NOMO-1 treated with DMSO at 0.1 percent for 48 hours (cell line): ENCODE measurements around the gene SFXN5.

Experiments
- DNase-seq: peaks from one replicate; lab custom pipeline; 2025; ENCODE audit not compliant: unreplicated experiment; lab: John Stamatoyannopoulos, UW

SFXN5 gene

DNA sequence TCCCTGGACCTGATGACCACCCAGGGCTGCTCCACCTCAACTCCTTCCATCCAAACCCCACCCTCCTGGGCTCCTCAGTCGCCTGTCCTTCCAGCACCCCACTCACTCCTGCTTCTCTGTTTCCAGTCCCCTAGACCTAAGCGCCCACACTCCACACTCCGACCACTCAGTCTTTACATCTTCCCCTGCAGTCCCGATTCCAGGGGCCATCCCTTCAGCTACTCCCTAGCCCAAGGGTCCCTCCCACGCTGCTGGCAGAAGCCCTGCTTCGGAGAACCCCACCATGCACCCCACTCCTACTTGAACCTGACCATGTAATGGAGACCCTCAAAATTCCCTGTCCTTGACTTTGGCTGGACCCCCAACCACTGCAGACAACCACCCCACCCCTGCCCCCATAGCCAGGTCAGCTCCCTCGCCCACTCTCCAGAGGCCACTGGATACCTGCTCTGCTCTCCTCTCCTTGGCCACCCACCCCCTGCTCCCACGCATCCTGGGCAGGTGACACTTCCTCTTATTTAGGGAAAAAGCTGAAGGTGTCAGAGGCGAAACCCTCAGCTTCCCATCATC is 126.0 kb downstream of the SFXN5 start:
- DNase-seq, result no peak

DNA sequence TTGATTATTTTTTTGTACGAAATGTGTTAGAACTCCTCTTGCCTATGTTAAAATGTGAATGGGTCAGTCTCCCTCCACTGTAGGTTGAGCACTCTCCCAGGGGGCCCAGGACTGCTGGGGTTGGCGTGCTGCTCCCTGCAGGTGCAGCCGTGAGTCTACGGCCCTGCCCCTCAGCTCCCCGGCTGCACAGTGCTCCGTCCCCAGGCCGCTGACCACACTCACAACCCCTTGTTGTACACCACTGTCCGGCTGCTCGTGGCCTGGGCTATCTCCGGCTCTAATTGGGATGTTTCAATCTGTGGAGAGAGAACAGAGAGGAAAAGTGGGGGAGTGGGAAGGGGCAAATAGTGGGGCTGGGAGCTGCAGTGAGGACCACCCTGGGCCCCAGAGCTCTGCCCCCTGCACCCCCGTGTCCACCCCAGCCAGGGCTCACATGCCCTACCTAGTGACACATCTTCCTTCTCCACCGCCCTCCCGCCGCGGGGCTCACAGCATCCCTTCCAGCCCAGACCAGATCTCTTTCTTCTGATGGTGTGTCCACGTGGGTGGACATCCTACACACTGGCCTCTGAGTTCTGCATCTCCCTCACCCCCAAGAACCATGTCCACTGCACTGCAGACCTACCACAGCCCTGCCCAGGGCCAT is 126.6 kb downstream of the SFXN5 start:
- no peak for DNase-seq

DNA sequence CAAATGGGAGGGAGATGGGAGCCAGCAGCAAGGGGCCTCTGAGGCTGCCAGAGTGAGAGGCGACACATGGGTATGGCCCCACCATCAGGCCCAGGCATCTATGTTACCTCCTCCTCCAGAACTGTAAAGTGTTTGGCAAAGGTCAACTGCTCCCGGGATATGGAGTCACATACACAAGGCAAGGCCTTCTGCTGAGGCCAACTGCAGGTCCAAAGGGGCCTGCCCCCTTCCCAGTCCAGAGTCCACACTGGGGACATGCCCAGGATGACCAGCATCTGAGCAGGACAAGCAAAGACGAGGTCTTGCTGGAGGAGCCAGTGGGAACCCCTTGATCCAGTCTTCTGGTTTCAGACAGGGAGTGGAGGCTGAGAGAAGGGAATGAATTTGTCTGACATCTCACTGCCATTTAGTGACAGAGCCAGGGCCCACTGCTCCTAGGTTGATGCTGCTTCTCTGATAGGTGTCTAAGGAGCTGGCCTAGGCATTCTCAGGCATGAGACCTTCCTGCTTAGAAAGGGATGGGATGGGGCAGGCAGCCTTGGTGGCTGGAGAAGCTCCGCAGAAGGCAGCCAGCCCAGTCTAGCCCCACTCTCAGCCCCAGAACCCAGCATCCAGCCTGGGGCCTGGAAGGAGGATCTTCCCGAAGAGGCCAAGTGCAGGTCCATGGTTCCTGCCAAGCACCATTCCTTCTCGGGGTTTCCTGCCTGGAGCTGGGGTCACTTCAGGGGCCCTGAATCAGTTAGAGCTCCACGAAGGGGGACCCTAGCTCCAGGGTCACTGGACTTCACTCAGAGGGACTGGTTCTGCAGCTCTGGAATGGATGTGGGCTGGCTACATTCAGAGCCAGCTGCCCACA is 127.7 kb downstream of the SFXN5 start:
- DNase-seq, result no peak

DNA sequence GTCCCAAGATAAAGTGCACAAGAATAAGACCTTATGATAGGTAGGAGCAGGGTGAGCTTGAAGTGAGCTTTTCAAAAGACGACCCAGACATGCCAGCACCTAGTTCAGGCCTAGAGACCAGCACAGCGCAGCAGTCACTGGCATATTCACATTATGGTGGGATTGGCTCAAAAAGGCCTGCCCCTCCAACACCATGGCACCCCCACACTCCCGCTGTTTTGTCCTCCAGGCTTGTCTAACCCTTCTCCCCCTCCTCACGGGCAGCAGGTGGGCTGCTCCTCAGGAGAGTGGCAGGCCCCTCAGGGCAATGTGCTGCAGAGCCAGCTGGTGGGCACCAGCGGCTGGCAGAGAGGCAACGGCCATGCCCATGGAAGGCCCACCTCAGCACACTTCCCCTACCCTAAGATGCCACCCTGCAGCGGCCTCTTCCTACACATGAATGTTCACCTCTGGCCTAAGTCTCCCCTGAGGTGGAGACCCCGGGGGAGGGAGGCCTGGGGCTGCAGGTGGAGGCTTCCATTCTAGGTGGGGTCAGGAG is 128.6 kb downstream of the SFXN5 start:
- DNase-seq, result no peak

DNA sequence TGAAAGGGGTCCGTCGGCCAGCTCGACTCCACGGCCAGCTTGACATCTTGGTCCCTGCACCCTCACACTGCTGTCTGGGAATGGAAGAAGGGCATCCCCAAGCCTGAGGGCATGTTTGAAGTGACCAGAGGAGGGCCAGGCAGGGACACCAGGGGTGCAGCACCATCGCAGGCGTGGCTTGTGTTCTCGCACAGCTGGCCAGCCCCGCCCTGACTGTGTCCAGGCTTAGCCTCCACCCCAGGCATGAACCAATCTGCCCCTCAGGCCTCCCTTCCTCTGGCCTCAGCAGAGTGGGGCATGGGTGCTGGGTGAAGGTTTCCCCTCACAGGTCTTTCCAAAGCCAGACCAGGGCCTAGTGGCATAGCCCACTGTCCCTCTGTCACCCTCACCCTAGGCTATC is 129.2 kb downstream of the SFXN5 start:
- no peak for DNase-seq

DNA sequence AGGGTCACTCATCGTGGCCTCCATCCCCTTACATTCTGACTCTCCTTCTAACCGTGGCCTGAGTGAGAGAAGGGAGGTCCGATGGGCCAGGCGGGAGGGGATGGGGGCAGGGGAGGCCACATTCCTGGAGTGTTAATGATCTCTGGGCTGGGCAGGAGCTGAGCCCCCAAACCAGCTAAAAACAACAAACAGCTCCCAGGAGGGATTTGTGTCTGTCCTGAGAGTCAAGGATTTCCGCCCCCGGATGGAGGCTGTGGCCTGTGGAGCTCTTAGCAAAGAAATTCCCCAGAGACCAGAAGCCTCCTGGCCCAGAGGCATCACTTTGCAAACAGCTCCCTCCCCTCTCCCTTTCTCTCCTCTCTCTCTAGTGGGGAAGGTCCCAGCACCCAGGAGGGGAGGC is 130.7 kb downstream of the SFXN5 start:
- DNase-seq, result no peak

DNA sequence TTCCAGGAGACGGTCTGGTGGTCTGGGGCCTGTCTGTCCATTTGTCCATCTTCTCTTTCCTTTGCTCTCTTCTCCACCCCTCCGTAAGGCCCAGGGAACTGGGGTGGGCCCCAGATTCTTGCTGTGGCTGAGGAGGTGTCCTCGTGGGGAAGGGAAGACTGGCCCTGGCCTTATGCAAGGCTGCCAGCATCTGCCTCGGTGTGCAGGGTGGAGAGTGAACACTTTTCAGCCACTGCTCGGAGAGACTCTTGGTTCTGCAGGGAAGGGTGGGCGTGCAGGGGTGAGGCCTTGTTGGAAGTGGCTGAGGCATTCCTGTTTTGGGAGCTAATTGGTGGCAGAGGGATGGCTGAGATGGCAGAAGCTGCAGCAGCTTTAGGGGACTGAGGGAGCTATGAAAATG is 131.2 kb downstream of the SFXN5 start:
- DNase-seq, result no peak

DNA sequence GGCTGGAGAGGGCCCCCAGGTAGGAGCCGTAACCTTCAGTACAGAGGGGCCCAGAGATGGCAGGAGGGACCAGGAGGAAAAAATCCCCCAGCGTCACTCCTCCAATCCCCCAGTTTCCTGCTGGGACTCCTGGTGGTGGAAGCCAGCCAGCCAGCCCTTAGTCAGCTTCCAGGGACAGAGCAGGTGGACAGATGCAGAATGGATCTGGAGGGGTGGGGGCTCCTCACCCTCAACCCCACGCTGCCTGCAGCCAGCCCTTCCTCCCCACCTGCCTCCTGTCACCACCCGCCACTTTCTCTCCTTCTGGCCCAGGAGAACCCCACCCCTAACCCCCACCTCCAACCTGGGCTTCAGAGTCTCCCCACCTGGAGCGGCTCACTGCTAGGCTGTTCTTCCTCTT is 133.1 kb downstream of the SFXN5 start:
- no peak for DNase-seq

DNA sequence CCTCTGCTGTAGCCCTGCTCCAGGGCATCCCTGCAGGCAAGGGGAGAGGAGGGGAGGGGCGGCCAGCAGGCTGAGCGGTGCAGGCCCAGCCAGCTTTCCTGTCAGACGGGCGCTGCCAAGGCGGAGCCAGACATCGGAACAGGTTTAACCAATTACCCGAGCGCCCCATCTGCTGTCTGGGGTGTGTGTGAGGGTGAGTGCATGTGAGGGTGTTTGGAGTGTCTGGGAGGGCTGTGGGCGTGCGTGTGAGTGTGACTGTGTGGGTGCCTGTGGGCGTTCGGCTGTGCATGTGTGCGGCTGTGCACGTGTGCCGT is 134.2 kb downstream of the SFXN5 start:
- DNase-seq, result no peak

DNA sequence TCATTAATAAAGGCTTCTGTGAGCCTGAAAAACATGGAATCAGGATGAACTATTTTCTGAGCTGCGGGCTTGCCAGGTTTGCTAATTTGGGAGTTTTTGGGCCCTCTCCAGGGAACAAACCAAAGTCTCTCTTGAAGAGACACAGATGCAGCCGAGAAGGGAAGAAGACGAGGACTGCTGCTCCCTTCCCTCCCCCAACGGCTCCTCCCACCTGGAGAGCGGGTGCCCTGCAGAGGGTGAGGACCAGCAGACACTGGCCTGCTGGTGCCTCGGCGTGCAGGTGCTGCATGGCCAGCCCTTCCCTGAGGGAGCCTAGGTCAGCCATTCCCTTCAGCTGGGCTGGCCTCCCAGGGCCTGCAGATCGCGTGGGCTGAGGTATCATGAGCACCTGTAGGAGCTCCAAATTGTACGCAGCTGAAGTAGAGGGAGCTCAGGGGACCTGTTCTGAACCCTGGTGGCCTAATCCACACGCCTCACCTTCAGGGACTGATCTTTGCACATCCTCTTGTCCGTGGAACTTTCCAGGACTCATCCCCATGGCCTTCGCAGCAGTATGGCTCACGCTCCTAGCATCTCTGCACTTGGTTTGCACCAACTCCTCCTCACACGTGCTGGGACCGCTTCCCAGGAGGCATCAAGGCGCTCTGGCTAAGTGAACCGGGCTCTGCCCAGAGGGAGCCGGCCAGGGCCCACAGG is 134.7 kb downstream of the SFXN5 start:
- DNase-seq, result no peak

DNA sequence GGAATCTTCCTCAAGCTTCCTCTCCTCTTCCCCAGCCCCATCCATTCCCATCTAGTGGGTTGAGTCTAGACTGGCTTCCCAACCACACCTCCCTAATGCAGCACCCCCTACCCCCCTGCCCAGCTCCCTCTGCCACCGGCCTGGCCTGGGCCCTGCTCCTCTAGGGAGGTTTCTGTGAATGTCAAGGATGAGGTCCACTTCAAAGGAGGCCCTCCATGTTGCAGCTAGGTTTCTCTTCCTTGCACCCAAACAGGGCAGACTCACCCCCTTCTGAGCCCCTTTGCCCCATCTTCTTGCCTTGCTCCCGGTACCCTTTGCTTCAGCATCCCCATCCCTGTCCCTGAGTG is 135.9 kb downstream of the SFXN5 start:
- DNase-seq, result no peak

DNA sequence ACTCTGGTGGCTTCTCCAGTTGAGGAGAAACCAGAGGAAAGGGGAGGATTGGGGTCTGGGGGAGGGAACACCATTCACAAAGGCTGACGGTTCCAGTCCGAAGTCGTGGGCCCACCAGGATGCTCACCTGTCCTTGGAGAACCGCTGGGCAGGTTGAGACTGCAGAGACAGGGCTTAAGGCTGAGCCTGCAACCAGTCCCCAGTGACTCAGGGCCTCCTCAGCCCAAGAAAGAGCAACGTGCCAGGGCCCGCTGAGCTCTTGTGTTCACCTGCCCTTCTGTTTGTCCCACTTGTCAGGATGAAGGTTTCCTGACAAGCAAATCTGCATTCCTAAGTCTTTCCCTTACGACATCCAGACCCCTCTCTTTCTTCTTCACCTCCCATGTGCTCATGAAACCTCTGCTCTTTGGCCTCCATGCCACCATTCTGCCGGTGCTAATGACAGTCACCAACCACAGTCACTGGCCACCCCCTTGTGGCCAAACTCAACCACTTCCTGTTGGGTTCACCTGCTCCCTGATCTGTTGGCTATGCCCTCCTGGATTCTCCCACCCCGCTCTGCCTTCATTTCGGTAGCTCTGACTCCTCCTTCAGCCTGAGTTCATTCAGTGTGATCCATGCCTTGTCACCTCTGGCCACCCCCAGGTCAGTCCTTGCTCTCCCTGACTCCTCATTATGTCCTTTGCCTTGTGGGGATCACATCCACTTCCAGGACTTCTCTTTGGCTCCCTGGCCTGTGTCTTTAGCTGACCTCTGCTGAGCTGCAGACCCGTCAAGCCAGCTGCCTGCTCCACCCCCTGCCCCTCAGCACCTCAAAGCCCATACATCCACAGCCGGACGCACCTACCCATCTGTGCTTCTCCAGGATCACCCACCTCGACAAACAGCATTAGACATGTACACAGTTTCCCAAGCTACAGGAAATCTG is 136.6 kb downstream of the SFXN5 start:
- DNase-seq, result no peak

DNA sequence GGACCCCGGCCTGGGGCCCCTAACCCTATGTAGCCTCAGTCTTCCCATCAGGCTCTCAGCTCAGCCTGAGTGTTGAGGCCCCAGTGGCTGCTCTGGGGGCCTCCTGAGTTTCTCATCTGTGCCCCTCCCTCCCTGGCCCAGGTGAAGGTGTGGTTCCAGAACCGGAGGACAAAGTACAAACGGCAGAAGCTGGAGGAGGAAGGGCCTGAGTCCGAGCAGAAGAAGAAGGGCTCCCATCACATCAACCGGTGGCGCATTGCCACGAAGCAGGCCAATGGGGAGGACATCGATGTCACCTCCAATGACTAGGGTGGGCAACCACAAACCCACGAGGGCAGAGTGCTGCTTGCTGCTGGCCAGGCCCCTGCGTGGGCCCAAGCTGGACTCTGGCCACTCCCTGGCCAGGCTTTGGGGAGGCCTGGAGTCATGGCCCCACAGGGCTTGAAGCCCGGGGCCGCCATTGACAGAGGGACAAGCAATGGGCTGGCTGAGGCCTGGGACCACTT is 137.8 kb downstream of the SFXN5 start:
- no peak for DNase-seq

DNA sequence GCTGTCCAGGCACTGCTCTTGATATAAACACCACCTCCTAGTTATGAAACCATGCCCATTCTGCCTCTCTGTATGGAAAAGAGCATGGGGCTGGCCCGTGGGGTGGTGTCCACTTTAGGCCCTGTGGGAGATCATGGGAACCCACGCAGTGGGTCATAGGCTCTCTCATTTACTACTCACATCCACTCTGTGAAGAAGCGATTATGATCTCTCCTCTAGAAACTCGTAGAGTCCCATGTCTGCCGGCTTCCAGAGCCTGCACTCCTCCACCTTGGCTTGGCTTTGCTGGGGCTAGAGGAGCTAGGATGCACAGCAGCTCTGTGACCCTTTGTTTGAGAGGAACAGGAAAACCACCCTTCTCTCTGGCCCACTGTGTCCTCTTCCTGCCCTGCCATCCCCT is 138.3 kb downstream of the SFXN5 start:
- no peak for DNase-seq

DNA sequence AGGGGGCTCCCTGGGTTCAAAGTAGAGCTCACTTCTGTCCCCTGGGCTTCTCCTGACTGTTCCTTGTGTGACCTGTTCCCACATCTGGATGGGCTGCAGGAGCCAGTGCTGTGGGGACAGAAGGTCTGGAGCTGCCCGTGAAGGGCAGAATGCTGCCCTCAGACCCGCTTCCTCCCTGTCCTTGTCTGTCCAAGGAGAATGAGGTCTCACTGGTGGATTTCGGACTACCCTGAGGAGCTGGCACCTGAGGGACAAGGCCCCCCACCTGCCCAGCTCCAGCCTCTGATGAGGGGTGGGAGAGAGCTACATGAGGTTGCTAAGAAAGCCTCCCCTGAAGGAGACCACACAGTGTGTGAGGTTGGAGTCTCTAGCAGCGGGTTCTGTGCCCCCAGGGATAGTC is 138.7 kb downstream of the SFXN5 start:
- no peak for DNase-seq

DNA sequence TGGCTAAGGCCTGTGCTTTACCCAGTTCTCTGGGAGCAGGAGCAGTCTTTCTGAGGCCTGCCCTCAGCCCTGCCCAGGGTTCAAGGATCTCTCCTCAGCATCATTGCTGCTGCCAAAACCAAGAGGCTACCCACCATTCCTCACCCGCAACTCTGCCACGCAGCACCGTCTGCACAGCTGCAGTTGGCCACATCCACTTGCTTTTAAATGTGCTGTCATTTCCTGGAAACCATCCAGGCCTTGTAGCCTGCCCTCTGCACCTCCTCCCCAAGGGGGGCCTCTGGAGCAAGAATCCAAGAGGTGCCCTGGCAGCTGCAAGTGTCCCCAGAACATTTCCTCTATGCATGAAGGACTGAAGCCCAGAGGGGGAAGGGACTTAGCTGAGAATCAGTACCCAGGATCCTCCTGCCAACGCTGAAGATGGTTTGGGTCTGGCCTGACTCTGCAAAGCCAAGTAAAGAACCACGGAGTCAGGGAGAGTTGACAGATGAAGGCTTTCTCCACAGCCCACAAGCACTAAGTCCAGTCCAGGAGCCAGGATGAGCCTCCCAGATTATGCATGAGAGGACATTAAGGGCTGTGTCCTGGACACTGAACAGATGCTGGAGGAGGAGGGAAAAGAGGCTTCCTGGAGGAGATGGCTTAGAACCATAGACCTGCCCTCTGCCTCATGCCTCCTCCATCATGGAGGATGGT is 139.3 kb downstream of the SFXN5 start:
- no peak for DNase-seq

DNA sequence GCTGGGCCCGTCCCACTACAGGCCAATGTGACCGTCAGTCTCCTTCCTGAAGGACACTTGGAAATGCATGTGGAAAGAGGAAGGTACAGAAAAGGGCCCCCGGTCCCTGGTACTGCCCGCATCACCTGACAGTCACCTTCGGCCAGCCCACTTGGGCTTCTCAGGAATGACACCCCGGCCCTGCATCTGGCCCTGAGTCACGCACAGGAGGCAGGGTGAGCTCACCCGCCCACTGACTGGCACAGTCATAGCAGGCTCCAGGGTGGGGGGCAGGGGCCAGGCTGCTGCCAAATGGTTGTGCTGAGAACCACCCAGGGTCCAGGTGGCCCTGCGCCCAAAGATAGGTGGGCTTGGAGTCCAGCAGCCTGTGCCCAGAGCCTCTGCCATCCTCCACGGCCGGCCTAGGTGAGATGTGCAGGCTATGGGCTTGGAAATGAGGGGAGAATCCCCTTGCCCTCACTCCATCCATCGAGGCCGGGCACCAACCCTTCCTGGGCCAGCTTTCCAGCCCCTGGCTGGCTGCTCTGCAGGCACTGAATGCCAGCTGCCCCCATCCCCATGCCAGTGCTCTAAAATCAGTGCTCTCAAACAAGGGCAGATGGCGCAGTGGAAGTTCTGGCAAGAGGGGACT is 140.1 kb downstream of the SFXN5 start:
- DNase-seq, result no peak

DNA sequence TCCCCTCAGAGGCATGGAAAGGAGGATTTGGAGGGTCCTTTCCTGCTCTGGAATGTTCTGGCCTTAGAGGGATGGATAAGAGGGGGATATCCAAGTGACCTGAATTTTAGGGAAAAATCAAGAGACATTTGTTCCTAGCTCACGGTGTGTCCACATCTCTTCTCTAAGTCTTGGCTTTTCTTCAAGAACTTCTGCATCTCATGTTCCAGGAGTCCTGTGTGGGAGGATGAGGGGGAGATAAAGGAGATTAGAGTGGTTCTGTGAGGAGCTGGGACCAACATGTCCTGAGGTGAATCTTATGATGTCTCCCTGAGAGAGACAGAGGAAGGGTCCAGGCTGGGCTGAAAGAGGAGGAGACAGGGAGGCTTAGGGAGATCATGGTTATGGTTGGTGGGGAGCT is 142.5 kb downstream of the SFXN5 start:
- no peak for DNase-seq
